NCI-H146 treated with DMSO at 0.1 percent for 48 hours (cell line): ENCODE results near the gene METTL26.

Experiments used
- DNase-seq: peaks from one replicate; lab custom pipeline; 2025; ENCODE audit not compliant: unreplicated experiment; lab: John Stamatoyannopoulos, UW

METTL26 gene

DNA sequence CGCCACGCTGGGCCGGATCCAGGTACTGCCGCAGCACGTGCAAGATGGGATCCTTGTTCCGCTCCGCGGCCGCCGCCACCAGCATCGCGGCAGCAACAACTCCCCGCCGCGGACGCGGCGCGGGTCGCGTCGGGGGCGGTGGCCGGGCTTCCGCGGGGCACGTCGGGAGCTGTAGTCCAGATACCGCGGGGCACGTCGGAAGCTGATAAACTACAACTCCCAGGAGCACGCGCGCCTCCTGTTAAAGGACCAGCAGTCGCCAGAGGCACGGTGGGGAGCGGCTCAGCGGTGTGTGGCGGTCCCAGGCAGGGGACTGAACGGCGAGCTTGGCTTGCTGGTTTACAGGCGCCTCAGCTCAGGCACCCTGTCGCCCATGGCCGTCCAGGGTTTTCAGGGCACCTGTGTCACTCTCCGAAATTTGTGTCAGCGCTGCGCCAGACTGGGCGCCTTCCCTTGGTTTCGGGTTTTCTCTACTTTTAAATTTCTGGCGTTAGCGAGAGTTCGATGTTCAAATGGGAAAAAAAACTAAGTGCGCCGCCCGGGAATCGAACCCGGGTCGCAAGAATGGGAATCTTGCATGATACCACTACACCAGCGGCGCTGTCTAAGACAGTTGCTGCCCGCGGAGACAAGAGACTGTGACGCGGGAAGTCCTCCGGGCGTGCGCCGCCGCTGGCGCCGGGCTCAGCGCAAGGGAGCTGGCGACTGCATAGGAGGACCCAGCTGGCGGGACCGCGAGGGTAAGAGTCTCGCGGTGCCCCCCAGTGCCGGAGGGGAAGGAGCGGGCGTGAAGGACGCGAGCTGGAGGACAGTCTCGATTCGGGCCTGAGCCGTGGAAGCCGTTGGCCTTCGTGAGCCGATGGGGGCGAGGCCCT lies at the start of gene METTL26:
METTL26 (minus strand) TSS at position 100 of the 875 bp plus-strand sequence; CDS start at position 85, 15 bp downstream.
- DNase-seq = peak; percentile 93

DNA sequence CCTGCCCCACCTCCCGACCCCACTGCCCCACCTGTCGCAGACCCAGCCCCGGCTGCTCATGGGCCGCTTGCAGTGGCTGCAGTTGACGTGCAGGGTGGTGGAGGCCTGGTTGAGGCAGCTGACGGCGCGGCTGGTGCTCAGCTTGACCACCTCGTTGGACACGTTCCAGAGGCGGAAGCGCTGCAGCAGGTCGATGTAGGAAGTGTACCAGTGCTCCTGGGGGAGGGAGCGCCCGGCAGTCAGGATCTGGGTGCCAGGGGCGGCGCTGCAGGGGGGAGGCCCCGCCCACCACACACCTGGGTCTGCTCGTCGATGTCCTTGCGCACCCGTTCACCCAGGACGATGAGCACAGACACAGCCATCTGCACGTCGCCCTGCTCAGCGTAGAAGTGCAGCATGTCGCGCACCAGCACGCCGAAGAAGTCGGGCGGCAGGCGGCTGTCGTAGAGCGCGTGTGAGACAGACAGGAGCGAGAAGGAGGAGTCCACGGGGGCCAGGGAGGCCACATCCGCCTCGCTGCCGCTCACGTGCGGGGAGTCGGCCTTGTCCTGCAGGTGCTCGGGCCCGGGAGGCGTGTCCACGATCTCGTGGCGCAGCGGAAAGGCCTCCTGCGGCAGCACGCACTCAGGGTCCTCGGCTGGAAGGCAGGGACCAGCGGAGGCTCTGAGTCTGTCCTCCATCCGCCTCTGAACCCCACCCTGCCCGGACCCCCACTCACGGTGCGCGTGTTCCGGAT lies 49.0 kb upstream of the METTL26 start:
- no peak for DNase-seq

DNA sequence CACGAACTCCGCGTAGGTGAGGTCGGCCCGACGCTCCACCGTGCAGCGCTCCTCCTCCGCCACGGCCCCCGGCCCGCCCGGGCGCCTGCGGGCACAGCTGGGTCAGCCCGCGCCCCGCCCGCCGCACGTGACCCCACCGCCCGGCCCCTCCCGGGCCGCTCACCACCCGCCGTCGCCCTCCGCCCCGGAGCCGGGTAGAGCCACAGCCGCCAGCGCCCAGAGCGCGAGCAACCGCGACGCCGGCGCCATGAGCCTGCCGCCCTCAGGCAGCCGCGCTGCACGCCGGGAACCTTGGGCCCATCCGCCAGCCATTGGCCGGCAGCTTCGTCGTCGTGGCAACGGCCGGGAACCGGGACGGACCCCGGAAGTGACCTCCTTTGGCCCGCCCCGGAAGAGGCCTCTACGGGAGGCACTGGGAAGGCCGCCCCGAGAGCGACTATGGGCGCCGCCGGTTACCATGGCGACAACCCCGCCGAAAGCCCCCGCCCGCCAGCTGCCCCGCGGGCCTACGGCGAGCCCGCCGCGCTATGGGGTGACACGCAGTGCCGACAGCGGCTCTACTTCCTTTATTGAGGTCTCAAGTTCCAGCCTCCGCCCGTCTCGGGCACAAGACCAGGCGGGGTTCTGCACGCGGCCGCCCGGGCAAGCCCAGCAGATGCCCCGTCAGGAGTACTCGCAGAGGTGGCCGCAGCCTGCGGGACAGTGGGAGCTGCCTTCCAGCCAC lies 48.1 kb upstream of the METTL26 start, which contains the start of gene JMJD8:
JMJD8 (minus strand) TSS at position 264 of the 724 bp plus-strand sequence; CDS start at position 249, 15 bp downstream.
- peak; percentile 89 for DNase-seq

DNA sequence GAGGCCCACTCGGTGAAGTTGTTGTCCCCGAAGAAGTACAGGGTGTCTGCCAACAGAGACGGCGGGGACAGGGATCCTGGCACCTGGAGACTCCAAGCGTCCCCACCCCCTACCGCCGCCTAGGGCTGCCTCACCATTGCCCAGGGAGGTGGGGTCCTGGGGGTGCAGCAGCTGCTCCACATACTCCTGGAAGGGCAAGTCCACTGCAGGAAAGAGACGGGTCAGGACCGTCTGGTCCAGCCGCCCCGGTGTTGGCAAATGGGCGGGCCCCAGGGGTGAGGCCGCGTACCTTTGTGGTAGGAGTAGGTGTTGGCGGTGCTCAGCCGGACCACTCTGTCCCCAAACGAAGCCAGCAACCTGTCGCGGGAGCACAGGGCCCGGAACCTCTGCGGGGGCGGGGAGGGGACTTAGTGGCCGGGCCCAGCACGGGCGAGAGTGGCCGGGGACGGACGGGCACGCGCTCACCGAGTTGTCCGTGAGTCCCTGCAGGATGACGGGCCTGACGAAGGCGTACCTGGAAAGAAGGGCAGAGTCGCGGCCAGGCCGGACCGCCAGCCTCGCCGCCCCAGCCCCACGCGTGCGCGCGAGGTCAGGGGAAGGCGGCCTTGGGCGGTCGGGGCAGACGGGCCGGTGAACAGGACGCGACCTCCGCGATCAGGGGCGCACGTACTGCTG lies 47.4 kb upstream of the METTL26 start:
- DNase-seq = no peak

DNA sequence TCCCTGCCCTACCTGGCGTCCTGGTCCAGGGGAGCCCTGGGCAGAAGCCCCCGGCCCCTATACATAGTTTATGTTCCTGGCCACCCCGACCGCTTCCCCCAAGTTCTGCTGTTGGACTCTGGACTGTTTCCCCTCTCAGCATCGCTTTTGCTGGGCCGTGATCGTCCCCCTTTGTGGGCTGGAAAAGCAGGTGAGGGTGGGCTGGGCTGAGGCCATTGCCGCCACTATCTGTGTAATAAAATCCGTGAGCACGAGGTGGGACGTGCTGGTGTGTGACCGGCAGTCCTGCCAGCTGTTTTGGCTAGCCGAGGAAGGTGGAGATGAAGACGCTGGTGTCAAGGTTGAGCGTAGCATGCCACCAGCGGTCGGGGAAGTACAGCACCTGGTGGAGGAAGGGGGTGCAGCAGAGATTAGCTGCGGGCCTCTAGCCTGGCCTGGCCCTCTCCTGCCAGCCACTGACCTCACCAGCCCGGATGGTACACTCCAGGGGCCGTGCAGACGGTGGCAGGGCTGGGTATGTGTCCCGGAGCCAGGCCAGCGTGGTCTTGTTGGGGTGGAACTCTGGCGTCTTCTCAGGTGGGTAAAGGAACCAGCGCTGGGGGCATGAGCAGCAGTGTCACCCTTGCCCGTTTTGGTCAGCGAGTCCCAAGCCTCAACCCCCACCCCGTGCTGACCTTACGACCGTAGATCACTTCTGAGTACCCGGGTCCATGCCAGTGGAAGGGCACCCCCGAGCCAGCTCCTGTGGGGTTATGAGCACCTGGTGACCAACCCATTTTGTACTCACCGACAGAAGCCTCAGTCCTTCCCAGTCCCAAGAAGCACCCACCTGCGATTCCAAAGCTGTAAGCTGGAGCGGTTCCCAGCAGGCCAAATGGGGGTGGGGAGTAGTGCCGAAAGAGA lies 46.6 kb upstream of the METTL26 start:
- DNase-seq = no peak

DNA sequence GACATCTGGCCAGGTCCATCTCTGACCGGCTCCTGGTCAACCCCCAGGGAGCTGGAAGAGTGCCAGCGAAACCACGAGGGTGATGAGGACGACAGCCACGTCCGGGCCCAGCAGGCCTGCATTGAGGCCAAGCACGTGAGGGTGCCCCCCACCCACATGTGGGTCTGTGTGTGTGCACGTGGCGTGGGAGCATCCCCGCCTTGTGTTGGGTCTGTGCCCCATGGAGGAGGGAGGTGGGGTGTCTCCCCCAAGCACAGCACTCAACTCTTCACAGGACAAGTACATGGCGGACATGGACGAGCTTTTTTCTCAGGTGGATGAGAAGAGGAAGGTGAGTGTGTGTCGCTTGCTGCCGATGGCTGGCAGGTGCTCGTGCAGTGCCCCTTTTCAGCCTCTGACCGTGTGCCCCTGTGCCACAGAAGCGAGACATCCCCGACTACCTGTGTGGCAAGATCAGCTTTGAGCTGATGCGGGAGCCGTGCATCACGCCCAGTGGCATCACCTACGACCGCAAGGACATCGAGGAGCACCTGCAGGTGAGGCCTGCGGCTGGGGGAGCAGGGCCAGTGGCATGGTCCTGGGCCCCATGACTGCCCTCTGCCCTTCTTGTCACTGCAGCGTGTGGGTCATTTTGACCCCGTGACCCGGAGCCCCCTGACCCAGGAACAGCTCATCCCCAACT lies 45.8 kb upstream of the METTL26 start:
- DNase-seq = no peak

DNA sequence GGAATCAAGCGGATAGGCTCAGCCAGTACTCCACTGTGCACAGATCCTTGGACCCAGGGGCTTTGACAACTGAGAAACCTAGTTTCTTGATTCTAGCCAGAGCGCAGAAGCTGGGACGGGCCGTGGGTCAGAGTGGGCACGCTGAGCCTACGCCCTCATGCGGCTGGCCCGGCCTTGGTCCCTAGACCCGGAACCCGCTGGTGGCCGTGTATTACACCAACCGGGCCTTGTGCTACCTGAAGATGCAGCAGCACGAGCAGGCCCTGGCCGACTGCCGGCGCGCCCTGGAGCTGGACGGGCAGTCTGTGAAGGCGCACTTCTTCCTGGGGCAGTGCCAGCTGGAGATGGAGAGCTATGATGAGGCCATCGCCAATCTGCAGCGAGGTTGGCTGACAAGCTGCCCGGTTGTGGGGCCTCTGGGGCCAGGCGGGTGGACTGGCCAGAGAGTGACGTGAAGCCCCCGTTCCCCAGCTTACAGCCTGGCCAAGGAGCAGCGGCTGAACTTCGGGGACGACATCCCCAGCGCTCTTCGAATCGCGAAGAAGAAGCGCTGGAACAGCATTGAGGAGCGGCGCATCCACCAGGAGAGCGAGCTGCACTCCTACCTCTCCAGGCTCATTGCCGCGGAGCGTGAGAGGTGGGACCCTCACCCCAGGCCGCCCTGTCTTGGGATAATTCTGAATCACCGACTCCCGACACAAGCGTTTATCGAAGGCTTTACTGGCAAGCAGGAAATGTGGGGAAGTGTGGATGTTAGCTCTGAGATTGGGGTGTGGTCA lies 45.1 kb upstream of the METTL26 start:
- no peak for DNase-seq

DNA sequence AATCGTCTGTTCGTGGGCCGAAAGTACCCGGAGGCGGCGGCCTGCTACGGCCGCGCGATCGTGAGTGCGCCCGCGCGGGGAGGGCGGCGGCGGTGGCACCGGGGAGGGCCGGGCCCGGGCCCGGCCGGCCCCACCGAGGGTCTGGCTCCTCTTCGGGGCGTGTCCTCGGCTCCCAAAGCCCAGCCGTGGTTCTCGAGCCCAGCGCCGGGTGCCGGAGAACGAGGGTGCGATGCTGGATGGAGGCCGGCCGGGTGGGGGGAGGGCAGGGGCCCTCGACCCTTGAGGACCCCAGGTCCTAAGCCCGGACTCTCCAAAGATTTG lies 44.5 kb upstream of the METTL26 start:
- DNase-seq = no peak

DNA sequence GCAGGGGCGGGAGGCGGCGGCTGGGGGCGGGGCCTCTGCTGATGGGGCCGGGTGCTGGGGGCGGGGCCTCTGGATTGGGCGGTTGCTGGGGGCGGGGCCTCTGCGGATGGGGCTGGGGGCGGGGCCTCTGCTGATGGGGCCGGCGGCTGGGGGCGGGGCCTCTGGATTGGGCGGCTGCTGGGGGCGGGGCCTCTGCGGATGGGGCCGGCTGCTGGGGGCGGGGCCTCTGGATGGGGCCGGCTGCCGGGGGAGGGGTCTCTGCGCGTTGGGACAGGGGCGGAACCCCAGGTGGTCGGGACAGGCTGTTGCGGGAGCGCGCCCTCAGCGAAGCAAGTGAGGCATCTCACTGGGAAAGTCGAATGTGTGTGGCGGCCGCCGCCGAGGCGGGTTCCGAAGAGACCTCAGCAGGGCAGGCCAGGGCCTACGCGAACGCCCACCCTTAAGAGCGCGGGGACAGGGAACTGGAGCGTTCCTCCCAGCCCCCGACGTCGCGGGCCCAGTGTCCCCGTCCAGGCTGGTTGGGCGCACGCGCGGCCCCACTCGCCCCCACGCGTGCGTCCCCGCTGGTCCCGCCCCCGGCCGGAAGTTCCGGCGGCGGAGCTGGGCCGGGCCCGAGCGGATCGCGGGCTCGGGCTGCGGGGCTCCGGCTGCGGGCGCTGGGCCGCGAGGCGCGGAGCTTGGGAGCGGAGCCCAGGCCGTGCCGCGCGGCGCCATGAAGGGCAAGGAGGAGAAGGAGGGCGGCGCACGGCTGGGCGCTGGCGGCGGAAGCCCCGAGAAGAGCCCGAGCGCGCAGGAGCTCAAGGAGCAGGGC lies 43.9 kb upstream of the METTL26 start, which contains the start of gene STUB1:
STUB1 (plus strand) TSS at position 597 of the 811 bp plus-strand sequence; CDS start at position 713, 116 bp downstream.
- peak; percentile 58 for DNase-seq

DNA sequence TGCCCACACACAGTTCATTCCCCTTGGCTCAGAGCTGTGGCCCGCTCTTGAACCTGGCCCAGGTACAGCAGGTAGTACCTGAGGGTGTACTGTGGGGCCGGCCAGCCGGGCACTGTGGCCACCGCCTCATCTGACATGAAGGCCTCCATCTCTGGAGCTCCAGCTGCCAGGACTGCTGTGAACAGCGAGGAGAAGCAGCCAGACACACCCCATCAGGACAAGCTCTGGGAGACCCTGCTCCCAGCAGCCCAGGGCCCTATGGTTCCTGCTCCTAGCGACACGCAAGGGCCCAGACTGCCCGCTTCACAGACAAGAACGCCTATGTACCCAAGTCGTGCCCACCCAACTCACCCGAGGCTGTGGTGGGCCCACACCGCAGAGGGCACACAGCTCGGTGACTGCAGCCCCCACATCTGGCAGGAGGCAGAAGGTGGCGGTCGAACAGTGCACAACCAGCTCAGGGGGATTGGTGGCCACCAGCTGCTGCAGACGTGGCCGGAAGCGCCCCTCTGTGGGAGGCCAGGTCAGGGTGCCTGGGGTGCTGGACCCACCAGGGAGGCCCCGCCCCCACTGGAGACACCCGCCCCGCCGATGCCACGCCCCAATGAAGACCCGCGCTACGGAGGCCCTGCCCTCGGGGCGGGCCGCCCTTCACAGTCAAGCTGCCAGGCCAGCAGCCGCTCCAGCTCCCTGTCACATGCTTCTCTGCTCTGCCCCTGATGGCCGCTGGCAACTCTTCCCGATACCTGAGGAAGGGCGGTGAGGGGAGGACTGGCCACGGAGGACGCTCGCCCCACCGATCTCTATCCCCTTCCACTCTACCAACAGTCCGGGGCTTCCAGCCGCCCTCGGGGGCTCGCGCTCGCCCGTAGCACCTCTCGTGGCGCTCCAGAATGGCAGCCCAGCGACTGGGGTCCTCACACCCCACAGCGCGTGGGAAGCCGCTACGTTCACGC lies 43.0 kb upstream of the METTL26 start:
- DNase-seq = peak; percentile 71

DNA sequence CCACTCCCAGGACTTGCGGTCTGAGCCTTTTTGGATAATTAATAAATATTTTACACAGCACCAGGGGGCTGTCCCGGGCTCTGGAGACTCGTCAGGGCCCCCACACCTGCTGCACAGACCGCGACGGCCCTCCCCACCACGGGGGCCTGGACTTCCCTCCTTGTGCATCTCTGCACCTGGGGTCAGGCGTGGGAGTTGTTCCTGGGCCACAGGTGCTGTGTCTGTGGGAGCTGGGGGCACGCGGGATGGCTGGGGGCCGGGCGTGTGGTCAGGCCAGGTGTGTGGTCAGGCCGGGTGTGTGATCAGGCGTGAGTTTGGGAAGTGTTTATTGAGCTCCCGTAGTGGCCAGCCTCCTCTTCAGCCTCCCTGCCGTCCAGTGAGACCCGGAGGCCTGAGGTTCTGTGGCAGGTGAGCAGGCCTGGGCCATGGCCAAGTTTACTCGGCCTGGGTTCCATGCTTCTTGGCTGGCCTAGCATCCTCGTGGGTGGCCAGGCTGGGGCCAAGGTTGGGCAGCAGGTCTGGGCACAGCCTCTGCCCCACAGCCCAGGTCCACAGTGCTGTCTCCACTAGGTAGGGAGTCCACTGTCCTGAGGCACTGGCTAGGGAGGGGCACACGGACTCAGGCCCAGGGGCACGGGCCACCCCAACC lies 42.2 kb upstream of the METTL26 start:
- no peak for DNase-seq

DNA sequence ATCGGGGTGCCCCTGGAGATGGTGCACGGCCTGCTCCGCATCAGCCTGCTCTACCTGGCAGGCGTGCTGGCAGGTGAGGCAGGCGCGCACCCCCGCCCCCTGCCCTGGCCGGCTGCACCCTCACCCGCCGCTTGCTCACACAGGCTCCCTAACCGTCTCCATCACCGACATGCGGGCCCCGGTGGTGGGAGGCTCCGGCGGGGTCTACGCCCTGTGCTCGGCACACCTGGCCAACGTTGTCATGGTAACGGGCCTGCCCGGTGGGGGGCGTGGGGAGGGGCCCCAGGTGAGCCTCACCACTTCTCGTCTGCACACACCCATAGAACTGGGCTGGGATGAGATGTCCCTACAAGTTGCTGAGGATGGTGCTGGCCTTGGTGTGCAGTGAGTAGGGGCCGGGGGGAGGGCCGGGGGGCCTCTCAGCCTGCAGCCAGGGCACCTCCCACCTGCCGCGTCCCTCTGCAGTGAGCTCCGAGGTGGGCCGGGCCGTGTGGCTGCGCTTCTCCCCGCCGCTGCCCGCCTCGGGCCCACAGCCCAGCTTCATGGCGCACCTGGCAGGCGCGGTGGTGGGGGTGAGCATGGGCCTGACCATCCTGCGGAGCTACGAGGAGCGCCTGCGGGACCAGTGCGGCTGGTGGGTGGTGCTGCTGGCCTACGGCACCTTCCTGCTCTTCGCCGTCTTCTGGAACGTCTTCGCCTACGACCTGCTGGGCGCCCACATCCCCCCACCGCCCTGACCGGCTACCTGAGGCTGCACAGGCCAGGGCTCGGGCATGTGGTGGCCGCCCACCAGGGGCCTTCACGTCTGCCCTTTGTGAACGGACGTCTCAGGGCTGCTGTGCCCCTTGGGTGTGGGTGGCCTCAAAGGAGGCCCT lies 41.4 kb upstream of the METTL26 start:
- DNase-seq = peak; percentile 83

DNA sequence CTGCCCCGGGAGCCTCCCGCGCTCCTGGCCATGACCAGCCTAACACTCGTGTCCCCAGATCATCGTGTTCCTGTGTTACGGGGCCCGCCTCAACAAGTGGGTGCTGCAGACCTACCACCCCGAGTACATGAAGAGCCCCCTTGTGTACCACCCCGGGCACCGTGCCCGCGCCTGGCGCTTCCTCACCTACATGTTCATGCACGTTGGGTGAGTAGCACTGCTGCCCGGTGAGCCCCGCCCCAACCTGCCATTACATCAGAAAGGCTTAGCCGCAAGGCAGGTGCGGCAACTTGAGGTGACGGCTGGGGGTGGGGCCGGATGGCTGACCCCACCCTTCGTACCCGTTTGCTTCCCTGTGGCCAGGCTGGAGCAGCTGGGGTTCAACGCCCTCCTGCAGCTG lies 40.8 kb upstream of the METTL26 start:
- DNase-seq = peak; percentile 78

DNA sequence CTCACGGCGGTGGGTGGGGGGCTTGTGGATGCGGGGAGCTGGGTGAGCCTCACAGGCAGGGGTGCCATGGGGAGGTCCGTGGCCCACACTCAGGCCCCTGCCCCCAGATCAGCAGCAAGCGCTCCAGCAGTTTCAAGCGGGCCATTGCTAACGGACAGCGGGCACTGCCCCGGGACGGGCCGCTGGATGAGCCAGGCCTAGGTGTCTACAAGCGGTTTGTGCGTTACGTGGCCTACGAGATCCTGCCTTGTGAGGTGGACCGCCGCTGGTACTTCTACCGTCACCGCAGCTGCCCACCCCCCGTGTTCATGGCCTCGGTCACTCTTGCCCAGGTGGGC lies 40.4 kb upstream of the METTL26 start:
- no peak for DNase-seq

DNA sequence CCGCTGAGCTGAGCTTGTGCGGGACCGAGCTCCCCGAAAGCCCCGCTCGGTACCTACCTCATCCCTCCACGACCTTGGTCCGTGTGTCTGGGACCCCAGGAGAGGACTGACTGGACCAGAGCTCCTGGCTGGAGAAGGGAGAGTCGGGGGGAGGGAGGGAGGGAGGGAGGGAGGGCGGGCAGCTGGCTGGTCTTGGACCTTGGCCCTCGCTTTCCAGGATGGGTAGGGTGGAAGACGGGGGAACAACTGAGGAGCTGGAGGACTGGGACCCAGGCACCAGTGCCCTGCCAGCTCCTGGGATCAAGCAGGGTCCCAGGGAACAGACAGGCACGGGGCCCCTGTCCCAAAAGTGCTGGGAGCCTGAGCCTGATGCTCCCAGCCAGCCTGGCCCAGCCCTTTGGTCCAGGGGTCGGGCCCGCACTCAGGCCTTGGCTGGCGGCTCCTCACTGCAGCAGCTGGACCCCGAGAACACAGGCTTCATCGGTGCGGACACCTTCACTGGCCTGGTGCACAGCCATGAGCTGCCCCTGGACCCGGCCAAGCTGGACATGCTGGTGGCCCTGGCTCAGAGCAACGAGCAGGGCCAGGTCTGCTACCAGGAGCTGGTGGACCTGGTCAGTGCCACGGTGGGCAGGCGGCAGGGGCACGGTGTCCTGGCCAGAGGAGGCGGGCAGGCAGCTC lies 39.9 kb upstream of the METTL26 start:
- DNase-seq = no peak
